Endodermal cell (in vitro differentiated cells): ENCODE measurements around the gene SELL. TPM values are rescaled to one million over a fixed set of nuclear protein-coding genes. Genes with fewer than 3 reads are reported as not detected.

Source experiments
- DNase-seq: peaks from one replicate; pipeline ENCODE4 v3.0.0-alpha.2; 2017
- H3K27ac ChIP-seq: 2 replicates; pipeline ENCODE4 v1.5.1; 2013; ENCODE audit warnings: mild to moderate bottlenecking, low read depth, low read length, moderate library complexity
- H3K27me3 ChIP-seq: 2 replicates; pipeline ENCODE4 v1.6.1; 2013; ENCODE audit warnings: mild to moderate bottlenecking, low read length, moderate library complexity; ENCODE audit not compliant: insufficient read depth, control insufficient read depth, poor library complexity, severe bottlenecking
- H3K36me3 ChIP-seq: 2 replicates; pipeline ENCODE4 v1.7.0; 2013; ENCODE audit warnings: mild to moderate bottlenecking, low read length, moderate library complexity; ENCODE audit not compliant: control insufficient read depth, insufficient read depth
- H3K4me1 ChIP-seq: one replicate; pipeline ENCODE4 v1.7.0; 2013; ENCODE audit warnings: low read length; ENCODE audit not compliant: control insufficient read depth, insufficient read depth
- H3K4me3 ChIP-seq: 2 replicates; pipeline ENCODE4 v1.5.1; 2013; ENCODE audit warnings: mild to moderate bottlenecking, low read length, moderate library complexity
- H3K9ac ChIP-seq: 2 replicates; pipeline ENCODE4 v1.6.1; 2013; ENCODE audit warnings: mild to moderate bottlenecking, low read length, moderate library complexity; ENCODE audit not compliant: poor library complexity, severe bottlenecking; ENCODE audit errors: extremely low read depth
- H3K9me3 ChIP-seq: 2 replicates; pipeline ENCODE4 v1.6.1; 2013; ENCODE audit warnings: mild to moderate bottlenecking, low read length, moderate library complexity; ENCODE audit not compliant: control insufficient read depth
- H3K27ac Mint-ChIP-seq: 2 replicates; pipeline ENCODE4 v1.8.0; 2020; ENCODE audit warnings: mixed read lengths
- H3K27me3 Mint-ChIP-seq: 2 replicates; pipeline ENCODE4 v1.8.0; 2021; ENCODE audit warnings: mild to moderate bottlenecking, mixed read lengths; ENCODE audit not compliant: insufficient read depth
- H3K36me3 Mint-ChIP-seq: 2 replicates; pipeline ENCODE4 v1.8.0; 2020; ENCODE audit warnings: low read depth, mixed read lengths
- H3K4me1 Mint-ChIP-seq: 2 replicates; pipeline ENCODE4 v1.8.0; 2020; ENCODE audit warnings: mixed read lengths
- H3K4me3 Mint-ChIP-seq: 2 replicates; pipeline ENCODE4 v1.8.0; 2020; ENCODE audit warnings: mild to moderate bottlenecking, moderate library complexity, mixed read lengths
- H3K9me3 Mint-ChIP-seq: 2 replicates; pipeline ENCODE4 v1.8.0; 2020; ENCODE audit warnings: mild to moderate bottlenecking, mixed read lengths
- WGBS, 2 experiments: methylation state at CpG; one replicate each; pipeline versions ENCODE4 v1.1.5 to v1.1.7; 2013; ENCODE audit warnings: missing lambda C conversion rate in 2 of 2, mixed read lengths in 1 of 2; ENCODE audit not compliant: insufficient coverage in 1 of 2, insufficient read length in 1 of 2; 5-methylcytosine and 5-hydroxymethylcytosine counted together
- total RNA-seq, 2 donors: library from RNA; stranded (reverse); fragmentation: NEBNext Ultra II Directional in 1 of 2; extraction: Animal tissue kit (Norgen Biotek cat#: 25700) in 1 of 2; gene quantifications; 2 replicates in 1 of 2; 3 replicates in 1 of 2; pipeline ENCODE4 v1.2.1, GENCODE V29; 2021
- TF ChIP-seq, protein P1 (sequence below): fragments of 200-600 bp; sonication (generic); conservative IDR thresholded peaks from 2 replicates; pipeline ENCODE4 v1.5.0; 2021; ENCODE audit warnings: antibody characterized with exemption, mild to moderate bottlenecking

The SELL gene
- total RNA-seq, 2 donors from 2014 or later = 0.95 TPM; not detected in 1

DNA sequence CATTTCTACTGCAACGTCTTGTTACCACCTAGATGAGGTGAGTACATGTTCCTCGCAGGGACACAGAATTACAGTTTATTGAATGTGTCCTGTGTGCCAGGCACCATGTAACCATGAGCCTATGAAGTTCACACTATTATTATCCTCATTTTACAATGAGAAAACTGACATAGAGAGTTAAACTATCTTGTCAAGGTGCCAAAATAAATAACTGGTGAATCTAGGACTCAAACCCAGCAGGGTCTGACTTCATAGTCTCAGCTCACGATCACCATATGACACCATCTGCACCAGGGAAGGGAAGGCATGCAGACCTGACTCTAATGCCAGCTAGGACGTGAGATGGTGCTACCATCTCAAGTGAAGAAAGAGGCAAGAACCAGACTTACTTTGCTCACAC lies 20.0 kb upstream of the SELL start:
- Mint-ChIP-seq H3K27me3 (no peaks in the 10 kb centered on the region), H3K36me3 (no peaks in the 10 kb centered on the region), H3K4me1 (no peaks in the 10 kb centered on the region), H3K4me3 (no peak overlapping the region), H3K9me3 (no peaks in the 10 kb centered on the region), H3K27ac (no peak overlapping the region)
- Histone ChIP-seq H3K9ac (no peak overlapping the region), H3K9me3 (no peaks in the 10 kb centered on the region), H3K4me3 (no peak overlapping the region), H3K27me3 (peaks cover 11% of the 10 kb centered on the region), H3K27ac (no peak overlapping the region), H3K36me3 (no peaks in the 10 kb centered on the region), H3K4me1 (no peaks in the 10 kb centered on the region)
- WGBS, 2 experiments = 84 to 100% methylated on average over 2 to 4 of the region's 4 CpGs
- DNase-seq = no peak
- TF ChIP-seq, protein P1, sequence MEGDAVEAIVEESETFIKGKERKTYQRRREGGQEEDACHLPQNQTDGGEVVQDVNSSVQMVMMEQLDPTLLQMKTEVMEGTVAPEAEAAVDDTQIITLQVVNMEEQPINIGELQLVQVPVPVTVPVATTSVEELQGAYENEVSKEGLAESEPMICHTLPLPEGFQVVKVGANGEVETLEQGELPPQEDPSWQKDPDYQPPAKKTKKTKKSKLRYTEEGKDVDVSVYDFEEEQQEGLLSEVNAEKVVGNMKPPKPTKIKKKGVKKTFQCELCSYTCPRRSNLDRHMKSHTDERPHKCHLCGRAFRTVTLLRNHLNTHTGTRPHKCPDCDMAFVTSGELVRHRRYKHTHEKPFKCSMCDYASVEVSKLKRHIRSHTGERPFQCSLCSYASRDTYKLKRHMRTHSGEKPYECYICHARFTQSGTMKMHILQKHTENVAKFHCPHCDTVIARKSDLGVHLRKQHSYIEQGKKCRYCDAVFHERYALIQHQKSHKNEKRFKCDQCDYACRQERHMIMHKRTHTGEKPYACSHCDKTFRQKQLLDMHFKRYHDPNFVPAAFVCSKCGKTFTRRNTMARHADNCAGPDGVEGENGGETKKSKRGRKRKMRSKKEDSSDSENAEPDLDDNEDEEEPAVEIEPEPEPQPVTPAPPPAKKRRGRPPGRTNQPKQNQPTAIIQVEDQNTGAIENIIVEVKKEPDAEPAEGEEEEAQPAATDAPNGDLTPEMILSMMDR = no peak

DNA sequence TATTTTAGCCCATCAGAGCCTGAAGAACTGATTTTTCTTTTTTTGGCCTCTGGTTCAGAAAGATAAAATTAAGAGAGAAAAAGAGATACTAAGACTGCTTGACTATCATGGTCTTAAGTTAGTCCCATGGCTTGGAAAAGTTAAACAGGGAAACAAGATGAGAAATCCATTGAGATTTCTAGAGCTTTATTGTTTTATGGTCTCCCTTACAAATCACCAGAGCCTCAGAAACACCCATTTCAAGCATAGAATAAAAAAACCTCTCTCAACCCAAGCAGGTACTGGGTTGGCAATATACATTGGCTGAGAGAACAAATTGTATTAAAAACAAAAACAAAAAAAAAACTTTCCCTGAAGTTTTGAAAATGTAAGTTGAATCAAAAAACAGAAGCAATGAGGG lies 18.6 kb upstream of the SELL start:
- Histone ChIP-seq H3K4me1 (no peaks in the 10 kb centered on the region), H3K9ac (no peak overlapping the region), H3K36me3 (no peaks in the 10 kb centered on the region), H3K27me3 (peaks cover 11% of the 10 kb centered on the region), H3K4me3 (no peak overlapping the region), H3K27ac (no peak overlapping the region), H3K9me3 (no peaks in the 10 kb centered on the region)
- TF ChIP-seq, protein P1 = no peak
- Mint-ChIP-seq H3K4me1 (no peaks in the 10 kb centered on the region), H3K4me3 (no peak overlapping the region), H3K9me3 (no peaks in the 10 kb centered on the region), H3K27me3 (no peaks in the 10 kb centered on the region), H3K27ac (no peak overlapping the region), H3K36me3 (no peaks in the 10 kb centered on the region)
- DNase-seq = no peak

DNA sequence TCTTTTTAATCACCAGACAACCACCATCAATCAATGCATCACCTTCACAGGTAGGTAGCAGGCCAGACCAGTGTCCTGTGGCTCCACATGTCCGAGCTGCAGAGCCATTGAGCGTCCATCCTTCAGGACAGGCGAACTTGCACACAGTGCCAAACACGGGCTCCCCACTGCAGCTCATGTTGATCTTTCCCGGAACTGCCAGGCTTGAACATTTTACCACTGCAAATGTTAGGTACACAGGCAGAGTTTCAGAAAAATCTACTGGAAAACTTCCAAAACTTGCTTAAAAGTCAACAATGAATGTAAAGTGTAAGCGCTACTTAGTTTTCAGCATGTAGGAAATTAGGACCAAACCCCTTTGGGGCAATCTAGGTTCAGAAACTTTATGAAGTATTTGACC lies 15.9 kb upstream of the SELL start:
- WGBS, 2 experiments = 88 to 93% methylated on average over 6 of the region's 6 CpGs
- Histone ChIP-seq H3K36me3 (no peaks in the 10 kb centered on the region), H3K27me3 (peaks cover 11% of the 10 kb centered on the region), H3K27ac (no peak overlapping the region), H3K4me1 (no peaks in the 10 kb centered on the region), H3K9ac (no peak overlapping the region), H3K9me3 (no peaks in the 10 kb centered on the region), H3K4me3 (no peak overlapping the region)
- Mint-ChIP-seq H3K9me3 (no peaks in the 10 kb centered on the region), H3K27ac (no peak overlapping the region), H3K27me3 (no peaks in the 10 kb centered on the region), H3K36me3 (no peaks in the 10 kb centered on the region), H3K4me1 (no peaks in the 10 kb centered on the region), H3K4me3 (no peak overlapping the region)
- DNase-seq = no peak
- TF ChIP-seq, protein P1 = no peak
